HG03469 (cell line): ENCODE data around the gene DENND1B.
"Not testable (repeated sequence)": the region's sequence is repeated elsewhere in the genome, so short reads cannot be mapped to it uniquely, and the experiment has no call there.

Experiments used
- ATAC-seq: cut with Tn5 transposase; IDR thresholded peaks from one replicate; pipeline ENCODE4 v1.9.1; 2021; ENCODE audit warnings: mild to moderate bottlenecking, moderate library complexity, moderate number of reproducible peaks; ENCODE audit not compliant: unreplicated experiment

Gene DENND1B

DNA sequence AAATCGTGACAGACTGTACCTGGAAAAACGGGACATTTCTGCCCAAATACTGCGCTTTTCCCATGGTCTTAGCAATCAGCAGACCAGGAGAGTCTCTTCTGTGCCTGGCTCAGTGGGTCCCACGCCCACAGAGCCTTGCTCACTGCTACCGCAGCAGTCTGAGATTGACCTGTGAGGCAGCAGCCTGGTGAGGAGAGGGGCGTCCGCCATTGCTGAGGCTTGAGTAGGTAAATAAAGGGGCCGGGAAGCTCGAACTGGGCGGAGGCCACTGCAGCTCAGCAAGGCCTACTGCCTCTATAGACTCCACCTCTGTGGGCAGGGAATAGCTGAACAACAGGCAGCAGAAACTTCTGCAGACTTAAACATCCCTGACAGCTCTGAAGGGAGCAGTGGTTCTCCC is 203.1 kb downstream of the DENND1B start:
- no peak for ATAC-seq

DNA sequence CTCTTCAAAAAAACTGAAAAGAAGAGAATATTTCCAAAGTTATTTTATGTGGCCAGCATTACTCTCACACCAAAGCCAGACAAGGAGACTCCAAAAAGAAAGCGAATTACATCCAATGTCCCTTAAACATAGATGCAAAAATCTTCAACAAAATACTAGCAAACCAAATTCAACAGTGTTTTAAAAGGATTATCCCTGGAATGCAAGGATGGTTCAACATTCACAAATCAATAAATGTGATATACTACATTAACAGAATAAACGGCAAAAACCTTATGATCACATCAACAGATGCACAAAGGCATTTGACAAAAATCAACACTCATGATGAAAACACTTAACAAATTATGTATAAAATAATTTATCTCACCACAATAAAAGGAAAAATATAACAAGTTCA is 207.8 kb downstream of the DENND1B start:
- no peak for ATAC-seq

GRCh38 chr1:197561041-197561440 is 214.2 kb downstream of the DENND1B start:
- ATAC-seq: no peak

DNA sequence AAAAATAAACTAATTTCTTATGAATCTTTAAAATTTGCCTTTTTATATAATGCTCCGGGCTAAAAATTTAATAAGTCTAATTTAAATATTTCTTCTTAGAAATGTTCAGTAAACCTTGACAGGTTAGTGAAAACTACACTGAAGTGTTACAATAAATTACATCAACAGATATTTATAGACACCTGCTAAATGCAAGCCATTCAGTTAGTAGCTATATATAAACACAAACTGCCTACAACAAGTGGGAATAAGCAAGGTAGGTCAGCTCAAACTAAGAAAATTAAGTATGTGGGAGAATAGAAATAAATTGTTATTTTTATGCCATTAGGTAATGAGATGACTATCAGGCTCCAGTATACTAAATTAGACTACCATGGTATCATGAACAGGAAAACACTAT is 215.6 kb downstream of the DENND1B start:
- no peak for ATAC-seq

DNA sequence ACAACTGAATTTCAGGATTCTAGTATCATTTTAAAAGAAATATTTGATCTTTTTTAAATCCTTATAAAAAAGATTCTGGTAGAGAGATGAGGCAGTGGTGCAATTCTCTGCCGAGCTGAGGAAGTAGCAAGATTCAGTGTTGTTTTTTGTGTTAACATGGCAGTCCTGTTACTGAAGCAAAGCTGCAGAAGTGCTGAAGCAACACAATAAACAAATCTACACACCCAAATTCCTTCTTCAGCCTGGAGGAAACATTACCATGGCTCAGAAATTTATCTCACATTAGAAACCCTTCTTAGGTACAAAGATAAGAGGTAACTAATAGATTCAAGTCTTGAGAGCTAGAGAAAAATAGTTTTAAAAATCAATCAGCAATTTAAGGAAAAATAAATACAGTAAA is 216.0 kb downstream of the DENND1B start:
- no peak for ATAC-seq

- ATAC-seq: no peak
Observed at GRCh38 chr1:197557302-197557701, 218.0 kb downstream of the DENND1B start.

- no peak for ATAC-seq
Observed at GRCh38 chr1:197553281-197553680, 222.0 kb downstream of the DENND1B start.

- no peak for ATAC-seq
Observed at GRCh38 chr1:197546989-197547388, 228.3 kb downstream of the DENND1B start.

- no peak for ATAC-seq
Observed at GRCh38 chr1:197544553-197544952, 230.7 kb downstream of the DENND1B start.

DNA sequence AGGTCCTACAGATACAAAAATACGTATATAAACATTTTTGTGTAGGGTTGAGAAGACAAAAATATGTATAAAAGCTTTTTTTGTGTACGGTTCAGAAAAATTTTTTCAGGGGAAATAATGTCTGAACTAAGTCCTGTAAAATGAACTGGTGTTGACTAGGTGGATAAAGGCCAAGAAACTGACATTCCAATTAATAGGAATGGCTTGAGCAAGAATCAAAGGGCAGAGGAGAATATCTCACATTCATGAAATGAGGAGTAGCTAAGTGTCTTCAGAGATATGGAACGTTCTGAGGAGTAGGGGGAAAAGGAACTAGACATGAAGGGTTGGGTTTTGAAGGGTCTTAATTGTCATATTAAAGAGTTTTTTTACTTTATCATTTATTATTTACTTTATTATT is 231.2 kb downstream of the DENND1B start:
- ATAC-seq: no peak

DNA sequence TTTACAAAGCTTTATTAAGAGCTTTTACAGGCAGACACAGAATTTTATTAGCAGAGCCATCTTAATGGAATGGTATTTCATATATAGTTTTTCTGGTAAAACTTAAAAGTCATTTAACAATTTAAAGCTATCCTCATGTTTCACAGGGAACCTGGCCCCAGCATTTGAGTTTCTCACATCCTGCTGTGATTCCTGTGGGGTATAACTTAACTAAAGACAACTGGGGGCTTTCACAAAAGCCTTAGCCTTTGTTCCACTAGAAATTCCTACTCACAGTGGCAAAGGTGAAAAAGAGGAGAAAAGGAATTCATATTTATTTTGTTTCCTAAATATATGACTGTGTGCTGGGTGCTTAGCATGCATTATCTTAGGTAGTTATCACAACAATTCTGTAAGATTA is 233.9 kb downstream of the DENND1B start:
- ATAC-seq: no peak

DNA sequence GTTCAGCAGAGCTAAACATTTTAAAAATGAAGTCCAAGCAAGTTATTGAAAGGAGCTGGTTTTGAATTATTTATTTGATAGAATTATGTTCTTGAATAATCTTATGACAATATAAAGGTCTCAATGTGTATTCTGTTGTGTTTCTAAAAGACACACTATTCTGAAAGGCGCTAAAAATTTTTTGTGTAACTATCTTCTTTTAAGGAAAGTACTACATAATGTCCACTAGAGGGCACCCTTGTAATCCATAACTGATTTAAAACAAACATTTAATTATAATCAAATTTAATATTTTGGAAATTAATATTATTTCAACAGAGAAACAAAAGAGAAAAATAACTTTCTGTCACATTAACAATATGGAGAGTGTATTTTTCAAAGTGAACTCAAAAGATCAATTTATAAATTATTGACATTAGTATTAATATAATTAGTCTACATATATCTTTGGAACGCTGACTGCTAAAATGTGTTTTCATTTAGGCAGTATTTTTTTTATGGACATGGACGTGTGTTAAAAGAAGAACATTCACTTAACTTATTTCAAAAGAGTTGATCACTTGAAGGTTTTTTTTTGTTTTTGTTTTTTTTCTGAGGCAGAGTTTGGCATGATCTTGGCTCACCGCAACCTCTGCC is 248.4 kb downstream of the DENND1B start:
- no peak for ATAC-seq

- peak; percentile 38 for ATAC-seq
Observed at GRCh38 chr1:197521118-197521739, 254.1 kb downstream of the DENND1B start.

DNA sequence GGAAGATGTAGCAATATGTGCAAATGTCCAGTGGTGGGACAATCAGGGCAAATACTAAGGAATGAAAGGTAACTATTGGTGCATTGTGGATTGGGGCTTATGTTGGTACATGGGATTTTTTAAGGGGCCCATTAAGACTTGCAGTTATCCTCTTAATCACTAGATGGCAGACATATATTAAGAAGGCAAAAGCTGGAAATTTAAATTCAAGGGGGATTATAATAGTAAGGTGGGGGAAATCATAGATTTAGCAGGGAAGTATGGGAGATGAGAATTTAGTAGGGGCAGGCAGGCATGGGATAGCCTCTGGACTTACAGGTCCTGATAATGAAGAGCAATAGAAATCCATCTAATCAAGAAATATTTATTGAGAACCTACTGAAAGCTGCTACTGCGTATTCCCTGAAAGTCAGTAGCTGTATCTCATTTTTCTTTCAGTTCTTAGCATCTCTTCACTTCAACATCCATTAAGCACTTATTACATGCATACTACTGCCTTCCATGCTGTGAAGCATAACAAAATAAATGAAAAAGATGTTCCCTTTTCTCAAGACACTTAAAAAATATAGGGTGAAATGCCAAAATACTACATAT is 255.4 kb downstream of the DENND1B start:
- no peak for ATAC-seq

DNA sequence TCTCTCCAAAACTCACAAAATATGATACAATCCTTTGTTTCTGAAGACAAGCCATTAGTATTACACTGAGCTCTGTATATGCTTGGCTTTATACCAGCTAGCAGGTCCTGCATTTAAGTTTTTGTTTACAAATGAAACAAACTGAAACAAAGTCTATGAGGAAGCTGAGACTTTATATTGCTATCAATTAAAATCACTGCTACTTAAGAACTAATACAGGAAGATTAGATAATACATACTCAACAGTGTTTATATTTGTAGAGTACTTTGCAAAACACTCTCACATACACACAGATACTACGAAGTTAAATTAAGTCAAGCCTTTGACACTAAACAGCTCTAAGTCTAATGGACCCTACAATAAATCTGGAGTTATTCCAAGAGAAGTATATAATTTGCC is 259.9 kb downstream of the DENND1B start:
- no peak for ATAC-seq

DNA sequence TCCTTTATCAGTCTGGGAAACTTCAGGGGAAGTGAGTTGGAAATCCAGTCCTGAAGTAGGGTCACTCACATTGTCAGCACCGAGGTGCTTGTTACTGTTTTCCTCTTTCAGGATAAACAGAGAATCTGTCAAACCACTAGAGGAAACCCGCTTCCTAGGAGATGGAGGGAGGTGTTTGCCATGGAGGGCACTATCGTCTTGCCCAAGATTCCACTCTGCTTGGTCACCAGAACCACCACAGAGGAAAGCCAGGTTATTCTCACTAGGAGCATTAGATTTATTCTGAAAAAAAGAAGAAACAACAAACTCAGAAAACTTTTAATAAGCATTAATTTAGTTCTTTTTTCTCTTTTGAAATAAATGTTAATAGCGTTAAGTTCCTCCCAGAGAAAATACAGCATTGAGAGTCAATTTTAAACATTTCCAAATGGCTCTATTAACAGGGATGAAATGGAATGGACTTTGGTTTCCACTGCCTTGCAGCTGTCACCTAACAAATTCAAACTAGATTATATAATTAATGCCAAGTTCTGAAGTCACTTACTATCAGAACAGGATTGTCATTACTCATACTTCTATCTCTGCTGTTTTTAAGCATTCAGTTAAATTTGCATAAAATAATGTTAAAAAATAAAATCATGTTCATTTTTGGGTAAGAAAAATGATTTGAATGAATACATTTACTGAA is 264.4 kb downstream of the DENND1B start:
- ATAC-seq: no peak

DNA sequence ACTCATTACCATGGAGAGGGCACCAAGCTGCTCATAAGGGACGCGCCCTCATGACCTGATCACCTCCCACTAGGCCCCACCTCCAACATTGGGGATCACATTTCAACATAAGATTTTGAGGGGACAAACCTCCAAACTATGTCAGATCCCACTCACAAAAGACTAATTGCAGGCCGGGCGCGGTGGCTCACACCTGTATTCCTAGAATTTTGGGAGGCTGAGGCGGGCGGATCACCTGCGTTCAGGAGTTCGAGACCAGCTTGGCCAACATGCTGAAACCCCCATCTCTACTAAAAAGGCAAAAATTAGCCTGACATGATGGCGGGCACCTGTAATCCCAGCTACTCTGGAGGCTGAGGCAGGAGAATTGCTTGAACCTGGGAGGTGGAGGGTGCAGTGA is 278.6 kb downstream of the DENND1B start:
- ATAC-seq: no peak

GRCh38 chr1:197491505-197491904 is 283.8 kb downstream of the DENND1B start:
- ATAC-seq: not testable (repeated sequence)

GRCh38 chr1:197486946-197487345 is 288.3 kb downstream of the DENND1B start:
- ATAC-seq: no peak

DNA sequence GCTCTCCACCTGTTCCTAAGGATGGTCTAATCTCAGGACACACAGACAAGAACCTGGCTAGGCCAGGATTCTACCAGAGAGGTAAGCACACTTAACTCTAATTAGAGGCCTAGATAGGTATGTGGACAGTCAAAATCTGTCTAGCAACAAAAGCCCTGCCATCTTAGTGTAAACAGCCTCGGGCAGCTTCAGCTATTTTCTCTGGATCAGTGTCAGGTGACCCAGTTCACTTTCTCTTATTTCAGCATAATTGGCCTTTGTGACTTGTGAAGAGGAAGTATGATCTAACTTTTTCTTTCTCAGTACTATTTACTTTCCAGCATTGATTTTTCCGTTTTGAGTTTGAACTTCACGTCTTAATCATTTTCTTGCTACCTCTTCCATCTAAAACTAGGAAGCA is 289.5 kb downstream of the DENND1B start:
- no peak for ATAC-seq

- ATAC-seq: no peak
Observed at GRCh38 chr1:197481101-197481500, 294.2 kb downstream of the DENND1B start.

DNA sequence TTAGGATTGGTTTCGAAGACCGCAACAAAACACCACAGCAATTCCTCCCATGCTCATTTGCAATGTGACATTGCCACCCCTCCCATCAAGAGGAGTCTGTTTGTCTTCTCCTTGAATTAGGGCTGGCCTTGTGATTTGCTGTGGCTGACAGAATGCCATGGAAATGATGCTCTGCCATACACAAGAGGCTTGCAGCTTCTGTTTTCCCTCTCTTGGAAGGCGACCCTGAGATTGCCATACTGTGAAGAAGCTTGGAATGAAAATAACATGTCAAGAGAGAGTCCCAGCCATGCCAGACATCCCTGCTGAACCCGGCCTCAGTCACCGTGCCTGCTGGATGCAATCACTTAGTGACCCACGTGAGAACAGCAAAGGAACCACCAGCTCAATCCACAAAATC is 294.8 kb downstream of the DENND1B start:
- ATAC-seq: no peak
